AG08395 (cell line): ENCODE data around the gene KCNAB2.

Source experiments
- DNase-seq: peaks from one replicate; pipeline ENCODE4 v3.0.0; 2012; ENCODE audit warnings: mixed read lengths, low spot score

KCNAB2 gene

DNA sequence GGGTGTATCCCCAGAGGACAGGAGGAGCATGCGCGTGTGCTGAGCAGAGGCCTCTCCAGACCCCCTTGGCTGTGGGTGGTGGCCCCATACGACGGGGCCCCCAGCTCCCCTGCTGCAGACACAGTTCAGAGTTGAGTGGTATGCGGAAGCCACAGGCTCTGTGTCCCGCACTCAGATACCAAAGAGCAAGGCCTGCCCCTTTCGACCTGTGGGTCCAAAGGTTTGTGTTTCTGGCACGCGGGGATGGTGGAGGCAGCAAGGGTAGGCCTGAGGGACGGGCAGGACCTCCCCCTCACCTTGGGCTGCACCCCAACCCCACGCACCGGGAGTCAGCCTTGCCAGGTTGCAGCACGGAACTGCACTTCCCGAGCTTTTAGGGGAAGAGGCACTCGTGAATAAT, at the start of gene KCNAB2:
KCNAB2 (plus strand) TSS at position 328 of the 400 bp plus-strand sequence. CDS start 5,649 bp downstream, outside the sequence.
- no peak for DNase-seq

DNA sequence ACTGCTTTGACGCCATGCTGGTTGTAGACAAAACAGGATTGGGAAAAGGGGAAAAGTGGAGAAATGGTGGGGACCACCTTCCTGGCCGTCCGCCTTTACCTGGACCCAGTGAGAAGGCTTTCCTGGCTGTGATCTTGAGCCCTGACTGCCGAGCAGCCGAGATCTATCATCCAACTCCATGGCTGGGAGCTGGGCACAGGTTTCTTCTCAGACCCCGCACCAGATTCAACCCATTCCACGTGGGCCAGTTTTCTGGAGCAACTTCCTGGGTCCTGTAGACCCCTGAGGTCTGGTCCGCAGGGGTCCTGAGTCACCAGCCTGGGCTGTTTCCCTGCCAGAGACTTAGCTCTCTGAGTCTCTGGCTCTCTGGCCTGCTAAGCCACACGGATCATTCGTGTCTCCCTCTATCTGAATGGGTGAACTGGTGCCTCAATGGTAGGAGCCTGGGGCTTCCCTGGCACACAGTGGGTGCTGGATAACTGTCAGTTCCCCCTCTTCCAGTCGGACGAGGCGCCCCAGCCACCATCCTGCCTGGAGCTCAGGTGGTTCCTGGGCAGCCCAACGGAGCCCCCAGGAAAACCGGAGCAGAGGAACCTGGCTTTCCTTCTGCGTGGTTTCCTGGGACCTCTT, 48.9 kb upstream of the KCNAB2 start:
- DNase-seq = no peak

DNA sequence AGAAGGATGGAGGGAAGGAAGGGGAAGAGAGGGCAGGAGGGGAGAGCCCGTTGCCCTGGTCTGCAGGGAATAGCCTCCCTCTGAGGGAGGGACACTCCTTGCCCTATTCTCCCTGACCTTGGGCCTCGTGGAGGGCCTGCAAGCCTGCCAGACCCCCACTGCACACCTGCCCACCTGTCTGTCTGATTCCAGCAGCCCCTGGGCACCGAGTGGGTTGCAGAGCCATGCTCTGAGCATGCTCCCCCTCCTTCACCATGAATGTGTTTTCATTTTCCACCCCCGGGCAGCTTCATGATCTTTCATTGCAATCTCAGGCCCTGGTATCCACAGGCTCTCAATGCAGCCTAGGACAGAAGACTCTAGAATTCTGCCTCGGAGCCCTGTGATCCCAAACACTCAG, 48.4 kb upstream of the KCNAB2 start:
- no peak for DNase-seq

- DNase-seq = no peak
Measured at GRCh38 chr1:5998051-5998905, 47.4 kb upstream of the KCNAB2 start.

GRCh38 chr1:5998906-5999301, 46.8 kb upstream of the KCNAB2 start:
- no peak for DNase-seq

DNA sequence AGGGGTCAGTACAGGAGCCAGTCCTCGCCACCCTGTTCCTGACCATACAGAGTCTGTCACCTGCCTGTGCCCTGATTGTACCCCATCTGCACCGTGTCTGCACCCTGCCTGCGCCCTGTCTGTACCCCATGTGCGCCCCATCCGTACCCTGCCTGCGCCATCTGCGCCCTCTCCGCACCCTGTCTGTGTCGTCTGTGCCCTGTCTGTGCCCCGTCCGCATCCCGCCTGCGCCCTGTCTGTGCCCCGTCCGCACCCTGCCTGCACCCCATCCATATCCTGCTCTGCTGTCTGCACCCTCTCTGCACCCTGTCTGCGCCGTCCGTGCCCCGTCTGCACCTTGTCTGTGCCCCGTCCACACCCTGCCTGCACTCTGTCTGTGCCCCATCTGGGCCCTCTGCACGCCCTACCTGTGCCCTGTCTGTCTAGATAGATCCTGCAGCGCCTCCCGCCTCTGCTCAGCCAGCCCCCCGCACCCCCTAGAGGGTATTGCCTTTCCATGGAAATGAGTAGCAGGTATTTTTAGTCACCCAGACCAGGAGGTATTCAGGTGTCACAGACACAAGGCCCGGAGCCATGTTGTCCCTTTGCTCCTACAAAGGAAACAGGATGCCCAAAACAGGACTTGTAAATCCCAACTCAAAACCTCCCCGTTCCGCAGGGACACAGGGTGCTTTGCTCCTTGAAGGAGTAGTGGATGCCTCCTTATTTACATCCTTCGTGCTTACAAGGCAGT, 45.8 kb upstream of the KCNAB2 start:
- DNase-seq = no peak

GRCh38 chr1:6000444-6001288, 45.0 kb upstream of the KCNAB2 start:
- no peak for DNase-seq

DNA sequence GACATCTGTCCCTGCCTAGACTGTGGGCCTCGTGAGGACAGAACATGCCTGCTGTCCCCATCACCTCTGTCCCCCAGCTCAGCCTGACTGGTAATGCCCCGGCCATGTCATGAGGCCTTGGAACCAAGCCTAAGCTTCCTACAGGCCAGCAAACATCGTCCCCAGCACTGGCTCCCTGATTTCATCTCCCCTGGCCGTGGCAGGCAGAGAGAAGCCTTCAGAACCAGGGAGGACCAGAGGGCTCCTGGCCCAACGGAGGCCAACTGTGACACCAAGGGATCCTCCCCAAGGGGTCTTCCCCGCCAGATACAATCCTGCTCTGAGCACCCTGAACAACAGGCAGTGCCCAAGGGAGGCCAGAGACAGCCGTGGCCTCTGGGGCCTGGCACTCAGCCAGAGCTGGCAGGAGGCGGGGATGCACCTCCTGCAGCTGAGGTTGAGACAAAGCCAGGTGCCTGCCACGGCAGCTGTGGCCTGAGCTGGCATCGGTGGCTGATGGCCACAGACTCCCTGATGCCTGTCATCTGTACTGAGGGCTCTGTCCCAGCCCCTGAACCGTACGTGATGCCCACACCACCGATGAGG, 43.6 kb upstream of the KCNAB2 start:
- DNase-seq = no peak

DNA sequence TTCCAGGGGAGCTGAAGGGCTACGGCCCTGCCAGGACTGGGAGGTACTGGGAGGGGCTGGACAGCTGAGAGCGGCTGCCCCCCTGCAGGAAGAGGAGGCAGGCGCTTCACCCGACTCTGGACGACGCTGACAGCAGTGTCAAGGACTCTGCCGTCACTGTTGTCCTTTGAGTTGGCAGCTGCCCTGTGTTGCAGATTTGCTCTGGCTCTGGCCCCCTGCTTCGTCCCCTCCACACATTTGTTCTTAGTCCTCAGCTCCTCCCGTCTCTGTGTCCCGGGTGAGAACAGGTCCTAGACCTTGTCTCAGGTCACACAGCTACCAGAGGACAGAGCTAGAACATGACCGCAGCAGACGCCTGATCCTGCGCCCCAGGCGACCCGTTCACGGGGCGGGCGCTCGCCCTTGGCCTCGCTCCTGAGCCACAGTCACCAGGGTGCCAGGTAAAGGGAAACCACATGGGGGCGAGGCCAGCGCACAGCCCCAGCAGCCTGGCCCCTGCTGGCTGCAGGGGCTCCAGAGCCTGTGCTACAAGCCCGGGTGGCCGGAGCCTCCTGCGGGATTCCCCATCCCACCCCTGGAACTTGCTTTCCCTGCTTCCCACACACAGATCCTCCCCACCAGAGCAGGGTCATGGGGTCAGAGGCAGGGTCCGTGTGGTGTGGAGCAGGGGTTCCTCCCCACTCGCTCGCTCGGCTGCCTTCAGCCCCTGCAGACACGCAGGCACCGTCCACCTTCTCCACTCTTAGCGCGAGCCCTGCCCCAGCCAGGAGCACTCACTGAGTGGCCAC, 42.8 kb upstream of the KCNAB2 start:
- no peak for DNase-seq

DNA sequence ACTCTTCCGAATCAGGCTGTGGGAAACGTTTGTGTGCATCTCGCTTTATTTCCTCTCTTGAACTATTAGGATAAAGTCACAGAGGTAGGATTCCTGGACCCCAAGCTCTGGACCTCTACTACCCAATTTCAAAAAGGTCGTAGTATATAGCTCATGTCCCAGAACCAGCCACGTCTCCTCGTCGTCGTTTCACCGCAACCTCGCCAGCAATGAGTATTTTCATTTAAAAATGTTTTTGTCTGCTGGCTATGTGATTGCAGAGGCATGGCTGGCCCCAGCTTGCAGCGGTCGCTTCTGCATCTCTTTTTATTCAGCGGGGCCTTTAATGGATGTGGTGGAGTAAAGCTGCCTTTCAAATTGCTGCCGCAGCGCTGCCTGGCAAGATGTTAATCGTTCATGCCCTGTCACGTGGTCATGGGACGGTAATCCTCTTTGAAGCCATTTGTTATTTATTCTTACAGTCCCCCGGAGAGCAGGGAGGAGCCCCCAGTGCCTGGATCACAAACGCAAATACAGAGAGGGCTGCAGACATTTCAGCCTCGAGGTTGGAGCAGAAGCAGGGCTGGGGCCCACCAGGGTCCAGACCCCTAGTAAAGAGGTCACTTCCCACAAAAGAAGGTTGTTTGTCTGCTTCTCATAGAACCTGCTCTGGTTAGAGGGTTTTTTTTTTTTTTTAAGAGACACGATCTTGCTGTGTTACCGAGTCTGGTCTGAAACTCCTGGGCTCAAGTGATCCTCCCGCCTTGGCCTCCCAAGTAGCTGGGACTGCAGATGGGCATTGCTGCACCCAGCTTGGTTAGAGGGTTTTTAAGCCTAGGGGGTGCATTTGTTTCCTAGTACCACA, 41.9 kb upstream of the KCNAB2 start:
- no peak for DNase-seq

- no peak for DNase-seq
Measured at GRCh38 chr1:6004412-6005123, 41.1 kb upstream of the KCNAB2 start.

GRCh38 chr1:6005276-6005917, 40.3 kb upstream of the KCNAB2 start:
- no peak for DNase-seq

DNA sequence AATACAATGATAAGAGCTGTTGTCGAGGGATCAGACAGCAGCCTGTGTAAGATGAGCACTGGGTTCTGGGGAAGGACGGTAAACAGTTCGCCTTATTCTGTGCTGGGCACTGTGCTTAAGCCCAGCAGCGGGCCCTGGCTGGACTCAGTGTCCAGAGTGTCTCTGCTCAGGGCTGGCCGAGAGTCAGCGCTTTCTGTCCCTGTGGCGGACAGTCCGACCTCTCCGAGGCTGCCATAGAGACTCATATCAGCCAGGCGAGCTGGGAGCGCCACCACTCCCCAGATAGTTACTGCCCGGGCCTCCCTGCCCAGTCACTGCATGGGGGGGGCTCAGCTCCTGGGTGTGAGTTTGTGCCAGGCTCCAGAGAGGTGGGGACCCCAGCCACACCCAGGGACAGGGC, 38.8 kb upstream of the KCNAB2 start:
- no peak for DNase-seq

DNA sequence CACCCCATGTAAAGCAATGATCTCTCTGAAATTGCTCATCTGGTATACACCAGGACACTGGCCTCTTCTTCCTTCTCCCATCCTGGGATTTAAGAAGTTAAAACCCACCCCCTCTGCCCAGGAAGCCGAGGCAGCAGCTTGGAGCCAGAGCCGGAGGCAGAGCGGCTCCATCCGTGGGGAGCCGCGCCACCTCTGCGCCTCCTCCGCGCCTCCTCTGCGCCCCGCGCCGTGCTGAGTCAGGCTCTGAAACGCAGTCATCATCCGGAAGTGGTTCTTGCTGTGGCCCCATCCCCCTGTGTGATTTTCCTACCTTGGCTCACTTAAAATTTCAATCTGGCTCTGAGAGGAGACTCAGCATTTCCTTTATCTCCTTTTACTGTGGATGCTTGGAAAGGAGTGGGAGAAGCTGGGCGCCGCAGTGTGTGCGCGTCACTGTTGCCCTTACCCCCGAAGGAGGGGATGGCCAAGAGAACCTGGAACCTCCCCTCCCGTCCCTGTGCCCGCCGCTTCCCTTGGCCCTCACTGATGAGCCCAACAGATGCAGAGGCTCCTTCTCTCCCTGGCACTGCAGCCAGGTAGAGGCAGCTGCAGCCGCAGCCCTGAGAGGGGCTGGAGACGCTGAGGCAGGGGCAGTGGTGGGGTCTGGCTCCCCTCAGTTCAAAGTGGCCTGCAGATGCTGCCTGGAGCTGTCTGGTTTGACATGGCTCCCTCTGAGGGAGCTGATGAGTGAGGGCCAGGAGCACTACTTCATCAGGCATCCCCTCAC, 38.2 kb upstream of the KCNAB2 start:
- DNase-seq = no peak

DNA sequence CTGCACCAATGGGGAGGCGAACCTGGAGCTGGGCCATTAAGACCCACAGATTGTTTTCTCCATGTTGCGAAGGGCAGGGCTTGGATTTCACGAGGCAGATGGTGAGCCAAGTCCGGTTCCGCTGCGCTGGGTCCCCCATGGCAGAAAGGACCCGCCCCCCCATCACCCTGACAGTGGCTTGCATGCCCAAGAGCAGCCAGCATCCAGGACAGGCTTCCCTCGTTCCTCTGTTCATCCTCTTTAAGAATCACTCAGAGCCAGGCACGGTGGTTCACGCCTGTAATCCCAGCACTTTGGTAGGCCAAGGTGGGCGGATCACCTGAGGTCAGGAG, 37.6 kb upstream of the KCNAB2 start:
- no peak for DNase-seq

DNA sequence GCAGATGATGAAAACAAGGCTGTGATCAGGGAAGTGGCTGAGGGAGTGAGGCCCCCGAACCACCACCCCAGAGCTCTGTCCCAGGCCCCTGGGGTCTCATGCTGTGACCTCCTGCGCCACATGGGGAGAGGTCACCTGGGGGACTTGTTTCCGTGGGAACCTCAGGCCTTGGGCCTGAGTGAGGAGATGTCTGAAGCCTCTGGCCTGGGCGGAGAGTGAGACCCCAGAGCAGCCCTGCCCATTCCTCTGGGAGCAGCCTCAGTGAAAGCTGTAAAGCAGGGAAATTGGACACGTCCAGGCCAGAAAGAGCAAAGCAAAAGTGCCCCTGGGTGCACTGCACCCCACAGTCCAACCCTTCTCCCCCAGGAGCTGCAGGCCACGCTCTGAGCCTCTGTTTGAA, 37.0 kb upstream of the KCNAB2 start:
- no peak for DNase-seq

DNA sequence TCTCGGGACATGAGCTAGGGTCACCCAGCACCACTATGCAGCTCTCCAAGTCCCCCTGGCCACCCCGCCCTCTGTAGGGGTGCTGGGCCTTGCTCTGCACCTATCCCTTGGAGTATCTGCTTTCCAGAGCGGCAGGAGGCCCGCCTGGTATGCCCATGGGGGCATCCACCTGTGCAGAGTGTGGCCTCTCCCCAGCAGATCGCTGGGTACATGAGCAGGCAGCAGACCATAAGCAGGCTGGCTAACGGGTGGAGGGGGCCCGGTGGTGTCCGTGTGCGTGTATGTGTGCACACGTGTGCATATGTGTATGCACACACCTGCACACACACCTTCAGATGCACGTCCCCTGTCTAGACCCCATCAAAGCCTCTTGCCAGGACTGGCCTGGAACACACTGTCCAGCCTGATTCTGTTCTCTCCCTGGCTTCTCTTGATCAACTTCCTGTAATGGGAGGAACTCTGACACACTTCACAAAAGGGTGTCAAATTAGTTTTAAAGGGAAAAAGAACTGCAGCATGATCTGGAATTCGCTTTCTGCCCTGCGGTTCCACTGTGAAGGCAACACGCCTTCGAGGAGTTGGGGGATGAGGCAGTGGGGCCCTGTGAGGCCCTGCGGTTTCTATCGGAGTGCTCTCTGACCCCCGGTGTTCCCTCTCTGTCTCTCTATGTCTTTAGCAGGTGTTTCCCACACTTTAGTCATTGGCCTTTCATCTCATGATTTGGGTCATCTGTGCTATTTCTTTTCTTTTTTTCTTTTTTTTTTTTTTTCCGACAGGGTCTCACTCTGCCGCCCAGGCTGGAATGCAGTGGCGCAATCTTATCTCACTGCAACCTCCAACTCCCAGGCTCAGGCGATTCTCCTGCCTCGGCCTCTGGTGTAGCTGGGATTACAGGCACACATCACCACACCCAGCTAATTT, 36.3 kb upstream of the KCNAB2 start:
- no peak for DNase-seq
